Stimulated activated naive CD8-positive, alpha-beta T cell treated with anti-CD3 and anti-CD28 coated beads, Interleukin-15, amount 100 ng/mL, for 72 hours (primary cell): ENCODE results near the gene CDH11.
A peak's percentile ranks its signal among the peaks of the same experiment; 100 is the strongest.

ENCODE experiments used
- ATAC-seq: fragments of 150-1000 bp; cut with Tn5 transposase; 2 replicates; pipeline ENCODE4 v1.10.0; 2021; ENCODE audit warnings: mild to moderate bottlenecking, moderate library complexity
- DNase-seq, 2 donors: peaks; one replicate each; pipeline ENCODE4 v3.0.0; 2021 to 2022
- H3K27ac Mint-ChIP-seq, 2 donors: one replicate each; pipeline ENCODE4 v1.8.0; 2022; ENCODE audit warnings: mild to moderate bottlenecking in 2 of 2, mixed read lengths in 2 of 2, moderate library complexity in 2 of 2
- H3K27me3 Mint-ChIP-seq: one replicate; pipeline ENCODE4 v1.8.0; 2022; ENCODE audit warnings: mixed read lengths
- H3K4me1 Mint-ChIP-seq: one replicate; pipeline ENCODE4 v1.8.0; 2022; ENCODE audit warnings: mild to moderate bottlenecking, mixed read lengths
- H3K4me3 Mint-ChIP-seq, 2 donors: one replicate each; pipeline ENCODE4 v1.8.0; 2022; ENCODE audit warnings: mild to moderate bottlenecking in 2 of 2, mixed read lengths in 2 of 2, moderate library complexity in 1 of 2
- H3K9me3 Mint-ChIP-seq, 2 donors: one replicate each; pipeline ENCODE4 v1.8.0; 2022; ENCODE audit warnings: mixed read lengths in 2 of 2

CDH11 gene

DNA sequence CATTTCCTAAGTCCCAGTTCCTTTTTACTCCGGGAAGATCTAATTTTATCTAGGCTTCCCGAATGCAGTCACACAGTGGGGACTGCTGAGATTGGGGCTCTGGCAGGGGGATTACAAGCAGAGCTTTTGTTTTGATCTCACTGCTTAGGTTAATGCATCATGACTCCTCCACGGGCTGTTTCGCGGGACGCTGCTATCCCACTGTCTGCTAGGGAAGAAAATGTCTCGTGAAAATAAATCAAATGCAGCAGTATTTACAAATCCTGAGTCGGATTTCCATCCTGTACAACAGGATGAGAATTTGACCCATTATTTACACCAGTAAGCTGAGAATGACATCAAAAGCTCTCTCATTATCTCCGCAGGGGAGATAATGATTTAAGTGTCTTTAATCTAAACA is 83.8 kb downstream of the CDH11 start:
- H3K4me1 Mint-ChIP-seq: no peaks in the 10 kb centered on the region
- H3K27me3 Mint-ChIP-seq: no peaks in the 10 kb centered on the region
- peaks cover 8 to 29% of the 10 kb centered on the region in 2 donors for H3K9me3 Mint-ChIP-seq
- no peak for DNase-seq
- no peak overlapping the region for H3K27ac Mint-ChIP-seq
- no peak for ATAC-seq
- no peak overlapping the region for H3K4me3 Mint-ChIP-seq

DNA sequence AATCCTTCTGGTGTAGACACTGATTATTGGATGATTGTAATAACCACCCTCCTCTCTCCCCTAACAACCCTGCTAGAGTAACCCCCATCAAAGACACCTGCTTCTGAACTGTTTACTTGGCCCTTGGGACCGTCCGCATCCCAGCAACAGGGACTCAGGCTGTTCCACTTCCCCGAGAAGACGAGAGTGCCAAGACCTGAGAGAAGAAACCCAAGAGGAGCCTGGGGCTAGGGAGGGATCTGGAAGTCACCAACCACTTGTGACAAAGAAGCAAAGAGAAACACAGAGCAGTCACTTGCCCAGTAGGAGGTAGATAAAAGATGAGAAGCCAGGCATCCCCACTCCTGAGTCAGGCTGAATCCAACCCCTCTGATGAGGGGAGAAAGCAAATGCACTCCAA is 84.3 kb downstream of the CDH11 start:
- H3K27me3 Mint-ChIP-seq: no peaks in the 10 kb centered on the region
- ATAC-seq: no peak
- H3K4me1 Mint-ChIP-seq: no peaks in the 10 kb centered on the region
- no peak overlapping the region for H3K27ac Mint-ChIP-seq
- DNase-seq: no peak
- H3K4me3 Mint-ChIP-seq: no peak overlapping the region
- peaks cover 6 to 26% of the 10 kb centered on the region in 2 donors for H3K9me3 Mint-ChIP-seq

DNA sequence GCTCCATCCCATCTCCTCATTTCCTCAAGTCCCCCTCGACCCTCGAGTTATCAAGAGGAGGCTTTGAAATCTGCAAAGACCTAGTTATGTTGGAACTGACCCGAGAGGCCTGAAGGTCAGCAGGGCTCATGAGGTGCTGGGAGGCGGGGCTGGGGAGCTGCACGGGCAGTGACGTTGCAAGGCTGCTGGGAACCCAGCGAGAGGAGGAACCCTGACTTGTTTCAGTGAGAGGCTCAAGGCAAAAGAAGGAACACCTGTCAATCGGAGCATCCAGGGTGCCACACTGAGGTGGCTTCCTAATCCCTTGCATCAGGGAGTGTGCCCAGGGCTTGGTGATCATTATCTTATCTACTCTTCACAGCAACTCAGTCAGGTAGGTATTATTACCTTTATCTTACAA is 86.9 kb downstream of the CDH11 start:
- H3K9me3 Mint-ChIP-seq: peaks cover 11 to 23% of the 10 kb centered on the region in 2 donors
- no peak for DNase-seq
- no peak for ATAC-seq
- no peak overlapping the region for H3K4me3 Mint-ChIP-seq
- H3K4me1 Mint-ChIP-seq: no peaks in the 10 kb centered on the region
- H3K27ac Mint-ChIP-seq: no peak overlapping the region
- H3K27me3 Mint-ChIP-seq: no peaks in the 10 kb centered on the region

DNA sequence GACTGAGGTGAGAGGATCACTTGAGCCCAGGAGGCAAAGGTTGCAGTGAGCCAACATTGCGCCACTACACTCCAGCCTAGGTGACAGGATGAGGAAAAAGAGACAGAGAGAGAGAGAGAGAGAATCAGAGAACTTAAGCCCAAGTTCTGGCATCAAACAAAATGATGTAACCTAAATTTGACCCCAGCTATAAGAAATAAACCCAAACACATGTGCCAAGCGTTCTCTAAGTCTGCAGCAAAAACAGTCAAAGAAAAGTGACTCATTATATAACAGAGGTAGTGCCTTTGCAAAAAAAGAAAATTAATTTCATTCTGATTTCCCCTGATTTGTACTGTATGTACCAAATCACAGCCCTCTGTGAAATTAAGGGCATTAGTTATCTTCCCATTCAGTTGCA is 89.5 kb downstream of the CDH11 start:
- ATAC-seq (no peak), DNase-seq (no peak)
- H3K4me1 Mint-ChIP-seq: no peaks in the 10 kb centered on the region
- H3K27ac Mint-ChIP-seq: peak overlapping the region in 1 of 2 donors; percentile 72
- no peak overlapping the region for H3K4me3 Mint-ChIP-seq
- H3K27me3 Mint-ChIP-seq: no peaks in the 10 kb centered on the region
- H3K9me3 Mint-ChIP-seq: peaks cover 16 to 31% of the 10 kb centered on the region in 2 donors

DNA sequence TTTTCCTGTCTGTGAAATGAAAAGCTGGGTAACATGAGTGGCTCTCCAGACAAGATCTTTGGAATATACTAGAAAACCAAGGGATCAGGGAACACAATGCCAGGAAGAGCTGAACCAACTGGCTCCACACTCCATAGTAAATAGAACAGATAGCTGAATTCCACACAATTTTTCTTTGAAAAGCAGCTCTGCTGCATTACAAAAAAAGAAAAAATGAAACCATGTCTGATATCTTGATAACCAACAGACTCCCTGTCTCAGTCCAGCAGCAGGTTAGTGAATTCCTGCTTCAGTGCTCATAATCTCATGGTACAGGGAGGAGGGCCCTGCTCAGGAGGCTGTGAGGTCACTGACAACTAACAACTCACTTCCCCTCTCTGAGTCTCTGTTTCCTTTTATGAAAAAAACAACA is 97.1 kb downstream of the CDH11 start:
- Mint-ChIP-seq H3K4me1 (no peaks in the 10 kb centered on the region), H3K9me3 (peaks cover 15 to 16% of the 10 kb centered on the region in 2 donors), H3K27me3 (no peaks in the 10 kb centered on the region), H3K27ac (no peak overlapping the region), H3K4me3 (no peak overlapping the region)
- ATAC-seq (no peak), DNase-seq (no peak)

DNA sequence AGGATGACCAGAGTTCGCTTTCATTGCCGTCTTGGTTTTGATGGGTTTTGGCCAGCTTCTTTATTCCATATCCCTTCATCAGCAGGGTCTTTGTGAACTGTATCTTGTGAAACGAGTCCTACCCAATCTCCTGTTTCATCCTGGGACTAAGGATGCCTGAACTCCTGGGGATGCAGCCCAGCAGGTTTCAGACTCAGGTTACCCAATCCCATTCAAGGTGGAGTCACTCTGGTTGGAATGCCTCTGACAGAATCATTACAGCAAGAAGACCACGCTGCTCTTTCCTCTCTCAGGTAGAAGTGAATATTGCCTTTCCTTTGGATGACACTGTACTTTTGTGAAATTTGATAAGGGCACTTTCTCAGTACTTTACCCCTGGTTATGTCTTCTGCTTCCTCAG is 98.1 kb downstream of the CDH11 start:
- H3K9me3 Mint-ChIP-seq: peaks cover 15% of the 10 kb centered on the region in 2 donors
- no peaks in the 10 kb centered on the region for H3K27me3 Mint-ChIP-seq
- DNase-seq: no peak
- ATAC-seq: no peak
- H3K4me3 Mint-ChIP-seq: no peak overlapping the region
- no peak overlapping the region for H3K27ac Mint-ChIP-seq
- H3K4me1 Mint-ChIP-seq: no peaks in the 10 kb centered on the region

DNA sequence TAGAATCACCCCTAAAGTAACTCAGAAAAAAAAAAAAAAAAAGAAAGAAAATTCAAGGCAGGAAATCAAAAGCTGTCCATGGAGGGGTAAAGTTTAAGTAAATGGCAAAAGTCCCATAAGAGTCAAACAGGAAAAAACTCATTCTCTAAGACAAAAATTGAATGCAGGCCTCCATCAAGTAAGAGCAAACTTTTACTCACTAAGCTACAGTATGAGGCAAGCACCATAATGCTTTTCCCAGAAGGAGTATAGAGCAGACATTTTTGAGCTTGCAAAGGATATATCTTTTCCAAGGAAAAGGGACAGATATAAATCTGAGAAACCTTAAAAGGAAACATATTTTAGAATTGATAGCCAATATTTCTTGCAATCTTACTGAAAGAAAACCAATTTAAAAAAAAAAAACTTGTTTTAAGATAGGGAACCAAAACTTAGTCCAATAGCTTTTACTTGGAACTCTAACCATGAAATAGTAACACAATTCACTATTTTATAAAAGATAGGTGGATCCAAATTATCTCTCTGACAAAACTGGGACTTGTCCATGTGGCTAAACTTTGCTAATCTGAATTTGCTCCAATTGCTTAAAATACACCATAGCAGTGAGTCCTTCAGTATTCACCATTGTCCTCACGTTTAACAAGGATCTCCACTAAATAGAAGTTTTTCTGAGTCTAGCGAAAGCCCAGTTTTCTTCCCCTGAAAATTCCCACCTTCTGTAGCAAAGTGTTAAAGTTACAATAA is 99.8 kb downstream of the CDH11 start:
- Mint-ChIP-seq H3K9me3 (peaks cover 10 to 14% of the 10 kb centered on the region in 2 donors), H3K4me1 (no peaks in the 10 kb centered on the region), H3K4me3 (no peak overlapping the region), H3K27ac (no peak overlapping the region), H3K27me3 (no peaks in the 10 kb centered on the region)
- ATAC-seq (no peak), DNase-seq (no peak)

DNA sequence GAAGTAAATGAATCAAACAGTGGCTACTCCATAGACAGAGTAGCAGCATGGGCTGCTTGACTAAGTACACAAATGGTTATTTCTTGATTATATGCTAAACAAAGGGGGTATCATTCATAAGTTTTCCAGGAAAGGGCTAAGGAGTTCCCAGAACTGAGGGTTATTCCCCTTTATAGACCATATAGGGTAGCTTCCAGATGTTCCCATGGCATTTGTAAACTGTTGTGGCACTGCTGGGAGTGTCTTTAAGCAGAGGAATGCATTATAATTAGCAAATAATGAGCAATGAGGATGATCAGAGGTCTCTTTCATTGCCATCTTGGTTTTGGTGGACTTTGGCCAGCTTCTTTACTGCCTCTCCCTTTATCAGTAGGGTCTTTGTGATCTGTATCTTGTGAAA is 105.1 kb downstream of the CDH11 start:
- no peak for ATAC-seq
- H3K27me3 Mint-ChIP-seq: no peaks in the 10 kb centered on the region
- no peaks in the 10 kb centered on the region for H3K4me1 Mint-ChIP-seq
- peaks cover 5 to 24% of the 10 kb centered on the region in 2 donors for H3K9me3 Mint-ChIP-seq
- H3K4me3 Mint-ChIP-seq: no peak overlapping the region
- H3K27ac Mint-ChIP-seq: no peak overlapping the region
- no peak for DNase-seq

DNA sequence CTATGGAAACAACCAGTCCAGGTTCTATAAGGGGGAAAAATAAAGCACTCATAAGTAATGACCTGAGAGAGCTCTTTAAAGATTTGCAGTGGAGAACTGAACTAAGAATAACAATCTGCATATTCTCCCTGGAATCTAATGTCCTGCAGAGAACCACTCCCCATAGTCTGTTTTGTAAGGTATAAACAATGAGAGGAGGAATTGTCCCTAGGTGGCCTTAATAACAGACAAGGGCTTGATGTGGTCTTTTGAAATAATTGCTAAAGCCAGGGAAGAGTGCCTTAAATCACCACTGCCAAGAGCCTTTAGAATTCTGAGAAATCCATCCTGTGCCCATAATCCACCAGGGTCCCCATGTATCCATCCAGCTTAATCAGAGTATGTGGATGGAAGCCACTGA is 106.3 kb downstream of the CDH11 start:
- H3K27ac Mint-ChIP-seq: no peak overlapping the region
- ATAC-seq (no peak), DNase-seq (no peak)
- H3K9me3 Mint-ChIP-seq: peaks cover 5 to 24% of the 10 kb centered on the region in 2 donors
- no peaks in the 10 kb centered on the region for H3K4me1 Mint-ChIP-seq
- H3K4me3 Mint-ChIP-seq: no peak overlapping the region
- H3K27me3 Mint-ChIP-seq: no peaks in the 10 kb centered on the region

DNA sequence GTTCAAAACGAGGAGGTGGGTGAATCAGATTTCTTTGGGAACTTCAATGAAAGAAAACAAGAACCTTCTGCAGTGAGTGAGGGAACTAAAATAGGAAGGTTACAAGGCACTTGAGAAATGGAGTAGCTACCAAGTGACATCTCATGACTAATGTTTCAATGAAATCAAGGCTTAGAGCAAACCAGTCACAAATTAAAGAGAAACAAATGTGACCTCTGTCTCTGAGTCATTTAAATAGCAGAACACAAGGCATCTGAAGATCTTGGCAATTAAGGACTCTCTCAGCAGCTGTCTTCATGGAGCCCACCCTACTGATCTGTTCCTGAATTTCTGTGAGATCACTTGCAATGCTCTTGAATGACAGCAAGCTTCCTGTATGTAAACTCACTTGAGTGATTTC is 109.5 kb downstream of the CDH11 start:
- Mint-ChIP-seq H3K27ac (no peak overlapping the region), H3K27me3 (no peaks in the 10 kb centered on the region), H3K4me1 (no peaks in the 10 kb centered on the region), H3K9me3 (peaks cover 5 to 22% of the 10 kb centered on the region in 2 donors), H3K4me3 (no peak overlapping the region)
- ATAC-seq (no peak), DNase-seq (no peak)

DNA sequence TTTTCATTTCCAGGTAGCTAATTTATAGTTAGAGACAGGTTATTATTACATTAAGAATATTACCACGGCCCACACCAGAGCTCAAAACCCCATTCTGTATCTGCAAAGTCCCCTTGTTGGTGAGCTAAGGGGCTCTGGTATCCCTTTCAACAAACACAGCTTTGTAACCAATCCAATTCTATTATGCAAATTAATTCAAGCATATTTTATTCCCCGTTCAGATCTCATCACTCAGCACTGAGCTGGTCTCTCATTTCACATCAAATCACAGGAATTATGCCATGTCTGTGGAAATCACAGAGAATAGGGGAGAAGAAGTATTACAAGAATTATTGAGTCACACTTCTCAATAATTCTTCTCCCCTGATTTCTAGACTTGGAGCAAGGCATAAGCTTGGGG is 111.7 kb downstream of the CDH11 start:
- peaks cover 16 to 38% of the 10 kb centered on the region in 2 donors for H3K9me3 Mint-ChIP-seq
- DNase-seq: no peak
- ATAC-seq: no peak
- no peaks in the 10 kb centered on the region for H3K27me3 Mint-ChIP-seq
- H3K4me3 Mint-ChIP-seq: no peak overlapping the region
- H3K27ac Mint-ChIP-seq: no peak overlapping the region
- H3K4me1 Mint-ChIP-seq: no peaks in the 10 kb centered on the region

DNA sequence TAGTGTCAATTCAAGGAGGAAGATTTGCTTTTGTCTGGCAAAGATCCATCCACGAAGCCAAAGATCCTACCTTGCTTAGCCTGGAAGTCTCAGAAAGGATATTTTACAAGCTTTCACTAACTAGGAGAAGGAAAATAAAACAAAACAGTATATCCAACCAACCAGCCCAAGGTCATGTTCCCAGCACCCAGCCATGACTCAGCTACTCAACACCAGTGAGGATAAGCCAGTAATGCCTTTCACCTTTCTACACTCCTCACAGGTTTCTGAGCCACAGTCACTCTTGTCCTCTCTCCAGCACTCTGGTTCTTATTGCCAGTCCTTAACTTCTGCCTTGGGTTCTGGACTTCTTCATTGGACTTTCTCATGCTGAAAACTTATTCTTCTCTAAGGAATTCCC is 116.2 kb downstream of the CDH11 start:
- Mint-ChIP-seq H3K27me3 (no peaks in the 10 kb centered on the region), H3K9me3 (peaks cover 10 to 39% of the 10 kb centered on the region in 2 donors), H3K27ac (no peak overlapping the region), H3K4me3 (no peak overlapping the region), H3K4me1 (no peaks in the 10 kb centered on the region)
- ATAC-seq (no peak), DNase-seq (no peak)

DNA sequence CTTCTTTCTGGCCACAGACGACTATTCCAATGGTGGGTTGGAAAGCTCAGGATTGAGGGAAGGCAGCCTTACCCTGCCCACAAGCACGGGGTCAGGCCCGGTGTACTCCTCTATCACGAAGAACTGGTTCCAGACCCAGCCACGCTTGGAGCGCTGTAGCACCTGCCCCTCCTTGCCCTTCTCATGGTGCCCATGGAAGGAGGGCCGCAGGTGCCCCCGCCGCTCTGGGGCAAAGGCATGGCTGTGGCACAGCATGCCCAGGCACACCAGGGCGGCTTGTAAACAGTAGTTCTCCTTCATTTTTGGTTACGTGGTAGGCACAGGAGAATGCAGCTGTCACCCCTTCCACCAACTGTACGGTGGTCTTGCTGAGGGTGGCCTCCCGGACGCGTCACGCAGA is 117.3 kb downstream of the CDH11 start:
- peaks cover 10 to 39% of the 10 kb centered on the region in 2 donors for H3K9me3 Mint-ChIP-seq
- no peak for DNase-seq
- no peak overlapping the region for H3K4me3 Mint-ChIP-seq
- no peak overlapping the region for H3K27ac Mint-ChIP-seq
- no peaks in the 10 kb centered on the region for H3K4me1 Mint-ChIP-seq
- H3K27me3 Mint-ChIP-seq: no peaks in the 10 kb centered on the region
- ATAC-seq: no peak

DNA sequence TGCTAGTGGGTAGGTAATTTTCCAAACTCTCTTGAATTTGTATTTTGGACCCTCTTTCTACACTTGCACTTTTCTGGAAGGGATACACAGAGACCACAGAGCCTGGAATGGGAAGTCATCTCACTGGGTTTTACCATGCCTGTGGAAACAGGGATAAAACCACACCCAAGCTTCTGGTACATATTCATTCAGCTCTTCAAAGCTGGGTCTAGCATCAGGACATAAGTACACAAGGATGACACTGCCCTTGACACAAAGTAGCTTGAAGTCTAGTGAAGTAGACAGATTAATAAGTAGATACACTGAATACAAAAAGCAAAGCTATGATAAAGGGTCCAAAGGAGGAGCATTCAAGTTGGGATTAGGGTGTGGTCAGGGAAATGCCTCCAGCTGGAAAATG is 118.2 kb downstream of the CDH11 start:
- no peak for DNase-seq
- no peak overlapping the region for H3K4me3 Mint-ChIP-seq
- ATAC-seq: no peak
- peaks cover 10 to 39% of the 10 kb centered on the region in 2 donors for H3K9me3 Mint-ChIP-seq
- H3K27ac Mint-ChIP-seq: no peak overlapping the region
- no peaks in the 10 kb centered on the region for H3K4me1 Mint-ChIP-seq
- no peaks in the 10 kb centered on the region for H3K27me3 Mint-ChIP-seq

DNA sequence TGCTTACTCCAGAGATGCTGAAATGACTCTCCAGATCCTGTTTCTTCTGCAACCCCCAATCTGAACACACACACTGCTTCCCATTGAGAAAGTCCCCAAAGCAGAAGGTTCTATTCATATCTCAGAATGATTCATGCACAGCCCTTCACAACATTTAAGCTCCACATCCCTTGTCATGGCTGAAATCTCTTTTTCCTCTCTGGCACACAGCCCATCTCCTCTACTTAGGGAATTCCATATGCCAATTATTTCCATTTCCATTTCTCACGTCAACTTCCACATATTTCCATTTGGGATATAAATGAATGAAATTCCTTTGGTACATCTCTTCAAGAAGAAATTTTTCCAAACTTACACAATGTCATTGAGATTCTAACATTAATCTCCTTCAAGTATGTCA is 119.6 kb downstream of the CDH11 start:
- no peak for ATAC-seq
- Mint-ChIP-seq H3K27ac (no peak overlapping the region), H3K27me3 (no peaks in the 10 kb centered on the region), H3K4me1 (no peaks in the 10 kb centered on the region), H3K4me3 (no peak overlapping the region), H3K9me3 (peaks cover 10 to 37% of the 10 kb centered on the region in 2 donors)
- no peak for DNase-seq

DNA sequence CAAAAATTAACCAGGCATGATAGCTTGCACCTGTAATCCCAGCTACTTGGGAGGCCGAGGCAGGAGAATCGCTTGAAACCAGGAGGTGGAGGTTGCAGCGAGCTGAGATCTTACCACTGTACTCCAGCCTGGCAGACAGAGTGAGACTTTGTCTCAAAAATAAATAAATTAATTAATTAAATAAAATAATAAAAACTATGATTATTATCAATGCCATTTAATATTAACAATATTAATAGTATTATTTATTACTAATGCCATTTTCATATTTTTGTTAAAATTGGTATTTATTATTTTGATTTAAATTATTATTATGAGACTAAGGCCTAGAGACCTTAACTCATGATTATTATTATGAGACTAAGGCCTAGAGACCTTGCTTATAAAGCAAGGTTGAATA is 121.2 kb downstream of the CDH11 start:
- H3K27me3 Mint-ChIP-seq: no peaks in the 10 kb centered on the region
- DNase-seq (no peak), ATAC-seq (no peak)
- H3K4me3 Mint-ChIP-seq: no peak overlapping the region
- no peak overlapping the region for H3K27ac Mint-ChIP-seq
- H3K9me3 Mint-ChIP-seq: peaks cover 4 to 24% of the 10 kb centered on the region in 2 donors
- H3K4me1 Mint-ChIP-seq: no peaks in the 10 kb centered on the region

DNA sequence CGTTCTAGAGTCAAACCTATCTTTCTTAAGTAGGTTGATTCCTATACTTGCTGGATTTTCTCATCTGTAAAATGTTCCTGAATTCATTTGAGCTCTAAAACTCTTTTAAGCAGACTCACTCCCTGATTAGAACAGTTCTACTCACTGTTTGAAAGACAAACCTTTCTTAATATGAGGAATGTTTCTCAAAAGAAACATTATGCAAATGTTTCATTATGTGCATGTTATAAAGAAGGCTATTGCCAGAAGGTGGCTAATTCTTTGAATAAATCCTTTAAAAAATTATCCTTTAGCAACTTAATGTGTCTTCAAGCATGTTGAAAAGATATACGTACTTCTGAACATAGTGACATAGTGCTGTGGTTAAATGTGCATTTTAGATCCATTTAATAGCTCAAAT is 124.1 kb downstream of the CDH11 start:
- no peaks in the 10 kb centered on the region for H3K27me3 Mint-ChIP-seq
- no peak overlapping the region for H3K27ac Mint-ChIP-seq
- H3K9me3 Mint-ChIP-seq: peaks cover 11 to 14% of the 10 kb centered on the region in 2 donors
- H3K4me3 Mint-ChIP-seq: no peak overlapping the region
- DNase-seq (no peak), ATAC-seq (no peak)
- H3K4me1 Mint-ChIP-seq: no peaks in the 10 kb centered on the region
